A549 (cell line): ENCODE data around the gene STPG2. TPM values are rescaled to one million over a fixed set of nuclear protein-coding genes. Genes with fewer than 3 reads are reported as not detected.

Source experiments
- ATAC-seq, 2 experiments: fragments of 200-7000 bp in 1 of 2; fragments of >200 bp in 1 of 2; cut with Nextera tagmentation in 1 of 2; cut with Tn5 transposase in 1 of 2; 3 replicates each; pipeline versions ENCODE4 v1.8.0 to v1.9.1; 2018 to 2020; ENCODE audit warnings: mild to moderate bottlenecking in 1 of 2, moderate library complexity in 1 of 2
- CTCF ChIA-PET: fragments of 300-600 bp; sonication (Branson Sonifier 250); formaldehyde crosslinking; extraction: SDS; loops from one replicate; lab custom pipeline; 2021; ENCODE audit warnings: antibody characterized with exemption, inconsistent platforms; lab: Yijun Ruan, JAX
- POLR2A ChIA-PET: fragments of 350-600 bp; formaldehyde crosslinking; extraction: SDS; loops from one replicate; lab custom pipeline; 2021; ENCODE audit warnings: antibody characterized with exemption, inconsistent platforms; lab: Yijun Ruan, JAX
- DNase-seq, 2 experiments: peaks; one replicate each; pipeline versions ENCODE4 v3.0.0 to v3.0.0-alpha.2; 2011 to 2016; ENCODE audit warnings: low read depth in 1 of 2, low spot score in 1 of 2
- FAIRE-seq: peaks from 2 replicates; lab custom pipeline; 2011; peaks lifted over from hg19 to GRCh38; lab: Jason Lieb, UNC
- H3K27ac ChIP-seq, 2 experiments: fragments of >200 bp; sonication (Bioruptor Twin); formaldehyde crosslinking; 3 replicates each; pipeline ENCODE4 v1.5.1; 2016 to 2017
- H3K4me1 ChIP-seq: fragments of >200 bp; sonication (Bioruptor Twin); formaldehyde crosslinking; 3 replicates; pipeline ENCODE4 v1.6.1; 2016
- H3K4me2 ChIP-seq: fragments of >200 bp; sonication (Bioruptor Twin); formaldehyde crosslinking; 3 replicates; pipeline ENCODE4 v1.6.1; 2016
- H3K4me3 ChIP-seq: fragments of >200 bp; sonication (Bioruptor Twin); formaldehyde crosslinking; 3 replicates; pipeline ENCODE4 v1.5.1; 2016
- H3K9me3 ChIP-seq: fragments of >200 bp; sonication (Bioruptor Twin); formaldehyde crosslinking; 3 replicates; pipeline ENCODE4 v1.6.1; 2016
- ATOH8 ChIP-seq: fragments of 250-450 bp; sonication (Bioruptor Pico); IDR thresholded peaks from 2 replicates; pipeline ENCODE4 v1.5.0; 2020; ENCODE audit warnings: low read depth, mild to moderate bottlenecking, moderate library complexity
- CBX2 ChIP-seq: fragments of 200-600 bp; sonication (generic); IDR thresholded peaks from 2 replicates; pipeline ENCODE4 v1.6.1; 2016; ENCODE audit warnings: low read depth, mild to moderate bottlenecking, borderline replicate concordance
- EHMT2 ChIP-seq: fragments of 200-600 bp; sonication (generic); IDR thresholded peaks from 2 replicates; pipeline ENCODE4 v1.6.1; 2016; ENCODE audit warnings: antibody characterized with exemption, low read depth, mild to moderate bottlenecking, moderate library complexity
- ESRRA ChIP-seq: fragments of 150-350 bp; IDR thresholded peaks from 2 replicates; pipeline ENCODE4 v1.6.1; 2014; ENCODE audit warnings: mild to moderate bottlenecking, low read length, borderline replicate concordance
- FOXS1 ChIP-seq: fragments of 250-450 bp; sonication (Bioruptor Pico); IDR thresholded peaks from 2 replicates; pipeline ENCODE4 v1.5.0; 2020; ENCODE audit warnings: mild to moderate bottlenecking, moderate library complexity
- GATA3 ChIP-seq: IDR thresholded peaks from 2 replicates; pipeline ENCODE4 v1.6.1; 2012; ENCODE audit warnings: borderline replicate concordance
- HOXB5 ChIP-seq: fragments of 250-450 bp; sonication (Bioruptor Pico); IDR thresholded peaks from 2 replicates; pipeline ENCODE4 v1.5.0; 2020; ENCODE audit warnings: mild to moderate bottlenecking, moderate library complexity
- JUN ChIP-seq, 2 experiments: fragments of >200 bp; sonication (Bioruptor Twin); formaldehyde crosslinking; IDR thresholded peaks; 2 replicates in 1 of 2; 3 replicates in 1 of 2; pipeline ENCODE4 v1.6.1; 2016 to 2017
- MAFK ChIP-seq: fragments of 450-650 bp; IDR thresholded peaks from 2 replicates; pipeline ENCODE4 v1.6.1; 2014; ENCODE audit not compliant: partially characterized antibody
- MYC ChIP-seq: IDR thresholded peaks from 2 replicates; pipeline ENCODE4 v1.6.1; 2012; ENCODE audit warnings: mild to moderate bottlenecking, inconsistent platforms, low read length, improper control_type of control experiment, borderline replicate concordance
- NFE2L2 ChIP-seq: fragments of 150-350 bp; conservative IDR thresholded peaks from 2 replicates; pipeline ENCODE4 v1.6.1; 2014; ENCODE audit warnings: low read length
- NPAS2 ChIP-seq: fragments of 250-450 bp; sonication (Bioruptor Pico); IDR thresholded peaks from 2 replicates; pipeline ENCODE4 v1.8.0; 2022; ENCODE audit warnings: mild to moderate bottlenecking, moderate library complexity, borderline replicate concordance
- NR3C1 ChIP-seq: fragments of >200 bp; sonication (Bioruptor Twin); formaldehyde crosslinking; IDR thresholded peaks from 3 replicates; pipeline ENCODE4 v1.6.1; 2017
- PBX3 ChIP-seq: IDR thresholded peaks from 2 replicates; pipeline ENCODE4 v1.6.1; 2012
- RARB ChIP-seq: fragments of 250-450 bp; sonication (Bioruptor Pico); IDR thresholded peaks from 2 replicates; pipeline ENCODE4 v1.8.0; 2021; ENCODE audit warnings: mild to moderate bottlenecking, moderate library complexity
- RCOR1 ChIP-seq: fragments of 150-350 bp; IDR thresholded peaks from 2 replicates; pipeline ENCODE4 v1.6.1; 2014; ENCODE audit warnings: antibody characterized with exemption, low read length, low read depth
- REST ChIP-seq: fragments of 200-600 bp; sonication (generic); IDR thresholded peaks from 2 replicates; pipeline ENCODE4 v1.6.1; 2016; ENCODE audit warnings: antibody characterized with exemption, mild to moderate bottlenecking, moderate library complexity
- RFX5 ChIP-seq: fragments of 450-650 bp; IDR thresholded peaks from 2 replicates; pipeline ENCODE4 v1.7.1; 2014; ENCODE audit warnings: antibody characterized with exemption, mild to moderate bottlenecking, moderate library complexity
- RNF2 ChIP-seq: fragments of 200-600 bp; sonication (generic); IDR thresholded peaks from 2 replicates; pipeline ENCODE4 v1.6.1; 2016; ENCODE audit warnings: low read depth, mild to moderate bottlenecking, antibody characterized with exemption, moderate library complexity, borderline replicate concordance
- TP53 ChIP-seq: fragments of 250-450 bp; sonication (Bioruptor Pico); IDR thresholded peaks from 2 replicates; pipeline ENCODE4 v1.5.0; 2021; ENCODE audit warnings: mild to moderate bottlenecking, moderate library complexity
- WGBS: methylation state at CpG from one replicate; pipeline ENCODE4 v1.1.6; 2017; ENCODE audit errors: missing lambda C conversion rate; 5-methylcytosine and 5-hydroxymethylcytosine counted together
- polyA plus RNA-seq, 4 experiments: library from polyadenylated mRNA; depleted of rRNA in 3 of 4; stranded (reverse); fragments of >200 nt; fragmentation: RNase III in 1 of 4; extraction: RNeasy Plus Mini Kit Qiagen cat#74134 plus additional on column Dnase treatment in 1 of 4; gene quantifications; 2 replicates in 3 of 4; 3 replicates in 1 of 4; pipeline ENCODE4 v1.2.3, GENCODE V29; 2011 to 2017

Gene STPG2
- polyA plus RNA-seq, 2 of the 4 experiments (the other 2 are of a cell fraction) = 0.05 TPM; not detected in 1

- no peak overlapping the region for H3K27ac ChIP-seq
- DNase-seq (no peak), FAIRE-seq (no peak), ATAC-seq (no peak)
- POLR2A ChIA-PET = no interaction called here
- H3K4me1 ChIP-seq = no peaks in the 10 kb centered on the region
- WGBS = 67% methylated on average over 3 of the region's 17 CpGs
- H3K4me3 ChIP-seq = no peak overlapping the region
- CTCF ChIA-PET = no interaction called here
- H3K4me2 ChIP-seq = no peak overlapping the region
- H3K9me3 ChIP-seq = no peaks in the 10 kb centered on the region
- TF ChIP-seq REST (no peak), RNF2 (no peak), NR3C1 (no peak), MYC (no peak), RCOR1 (no peak), PBX3 (no peak), RARB (CRISPR knock-in tag) (no peak), HOXB5 (CRISPR knock-in tag) (no peak), NFE2L2 (no peak), RFX5 (no peak), ATOH8 (no peak)
Measured at GRCh38 chr4:97923096-97923495, 220.2 kb downstream of the STPG2 start.

- WGBS = 27% methylated on average over 4 of the region's 13 CpGs
- ChIA-PET POLR2A (no interaction called here), CTCF (no interaction called here)
- TF ChIP-seq FOXS1 (CRISPR knock-in tag) (no peak), GATA3 (no peak), MAFK (no peak), EHMT2 (no peak), NFE2L2 (no peak), PBX3 (no peak), CBX2 (no peak), JUN (IDR thresholded peaks at IDR 0.05) (no peak), HOXB5 (CRISPR knock-in tag) (no peak), ESRRA (no peak), TP53 (CRISPR knock-in tag) (no peak), RFX5 (no peak), NPAS2 (CRISPR knock-in tag) (no peak)
- FAIRE-seq (no peak), ATAC-seq (no peak), DNase-seq (no peak)
- Histone ChIP-seq H3K4me3 (no peak overlapping the region), H3K27ac (no peak overlapping the region), H3K4me2 (no peak overlapping the region), H3K4me1 (no peaks in the 10 kb centered on the region), H3K9me3 (no peaks in the 10 kb centered on the region)
Measured at GRCh38 chr4:97917115-97917514, 226.2 kb downstream of the STPG2 start.
